B cell (primary cell): ENCODE data around the gene RNFT2. TPM values are rescaled to one million over a fixed set of nuclear protein-coding genes. Genes with fewer than 3 reads are reported as not detected.

Experiments
- ATAC-seq: fragments of 200-7000 bp; cut with Tn5 transposase; one replicate; pipeline ENCODE4 v1.10.0; 2021; ENCODE audit warnings: low read depth, mild to moderate bottlenecking, moderate number of reproducible peaks, moderate library complexity
- CTCF ChIA-PET: fragments of 350-600 bp; sonication (Branson Sonifier 250); formaldehyde crosslinking; loops from one replicate; lab custom pipeline; 2021; ENCODE audit warnings: antibody characterized with exemption, inconsistent platforms; lab: Charles Lee
- POLR2A ChIA-PET: fragments of 350-600 bp; sonication (Branson Sonifier 250); formaldehyde crosslinking; loops from one replicate; lab custom pipeline; 2021; ENCODE audit warnings: antibody characterized with exemption; lab: Charles Lee
- DNase-seq: peaks from one replicate; pipeline ENCODE4 v3.0.0; 2013
- H2AFZ ChIP-seq: 2 replicates; pipeline ENCODE4 v1.6.1; 2012; ENCODE audit warnings: mild to moderate bottlenecking, low read depth, low read length; ENCODE audit not compliant: insufficient read depth, poor library complexity, severe bottlenecking
- H3K27ac ChIP-seq, 2 donors: 1 replicate in 1 of 2; 2 replicates in 1 of 2; pipeline ENCODE4 v1.5.1; 2012 to 2013; ENCODE audit warnings: low read length in 2 of 2, mild to moderate bottlenecking in 2 of 2, moderate library complexity in 1 of 2
- H3K27me3 ChIP-seq, 4 experiments: fragments of 200-600 bp in 1 of 4; sonication (generic) in 1 of 4; replicated peaks in 1 of 4; 1 replicate in 2 of 4; 2 replicates in 2 of 4; pipeline versions ENCODE4 v1.6.1 to v1.7.0; 2013 to 2016; ENCODE audit warnings: low read length in 3 of 4, mild to moderate bottlenecking in 2 of 4, mixed read lengths in 1 of 4, moderate library complexity in 1 of 4; ENCODE audit not compliant: insufficient read depth in 4 of 4, control insufficient read depth in 3 of 4; ENCODE audit errors: control extremely low read depth in 1 of 4
- H3K36me3 ChIP-seq, 2 experiments: replicated peaks in 1 of 2; 1 replicate in 1 of 2; 2 replicates in 1 of 2; pipeline versions ENCODE4 v1.6.1 to v1.7.1; 2013; ENCODE audit warnings: low read length in 1 of 2; ENCODE audit not compliant: insufficient read depth in 2 of 2, control insufficient read depth in 1 of 2; ENCODE audit errors: control extremely low read depth in 1 of 2, extremely low read depth in 1 of 2
- H3K4me1 ChIP-seq, 2 donors: fragments of 200-600 bp in 1 of 2; sonication (generic) in 1 of 2; 1 replicate in 1 of 2; 2 replicates in 1 of 2; pipeline versions ENCODE4 v1.5.1 to v1.6.1; 2013 to 2017; ENCODE audit warnings: low read length in 2 of 2; ENCODE audit not compliant: control insufficient read depth in 2 of 2, insufficient read depth in 2 of 2
- H3K4me2 ChIP-seq: replicated peaks from 2 replicates; pipeline ENCODE3; 2012; ENCODE audit warnings: mild to moderate bottlenecking, low read depth, low read length; ENCODE audit not compliant: poor library complexity, severe bottlenecking
- H3K4me3 ChIP-seq, 5 experiments: fragments of 200-600 bp in 1 of 5; sonication (generic) in 1 of 5; 1 replicate in 3 of 5; 2 replicates in 2 of 5; pipeline versions ENCODE4 v1.5.1 to v1.7.0; 2011 to 2016; ENCODE audit warnings: low read length in 4 of 5, mild to moderate bottlenecking in 4 of 5, low read depth in 2 of 5, control low read depth in 1 of 5, moderate library complexity in 1 of 5; ENCODE audit not compliant: insufficient read depth in 1 of 5; ENCODE audit errors: control extremely low read depth in 1 of 5, extremely low read depth in 1 of 5
- H3K79me2 ChIP-seq: fragments of 200-600 bp; sonication (generic); one replicate; pipeline ENCODE4 v1.6.0; 2016; ENCODE audit warnings: low read length; ENCODE audit not compliant: control insufficient read depth, insufficient read depth
- H3K9ac ChIP-seq: fragments of 200-600 bp; sonication (generic); 2 replicates; pipeline ENCODE4 v1.6.1; 2017; ENCODE audit warnings: mild to moderate bottlenecking, low read length, moderate library complexity
- H3K9me3 ChIP-seq, 3 donors: one replicate each; pipeline versions ENCODE4 v1.6.1 to v1.7.1; 2013; ENCODE audit warnings: low read length in 2 of 3; ENCODE audit not compliant: control insufficient read depth in 2 of 3, insufficient read depth in 1 of 3; ENCODE audit errors: control extremely low read depth in 1 of 3
- H4K20me1 ChIP-seq: 2 replicates; pipeline ENCODE4 v1.6.0; 2012; ENCODE audit warnings: mild to moderate bottlenecking, low read length; ENCODE audit not compliant: insufficient read depth, control insufficient read depth, poor library complexity, severe bottlenecking
- H3K27ac Mint-ChIP-seq: one replicate; pipeline ENCODE4 v1.8.0; 2021; ENCODE audit warnings: mixed read lengths
- H3K27me3 Mint-ChIP-seq: one replicate; pipeline ENCODE4 v1.8.0; 2021; ENCODE audit warnings: mixed read lengths
- H3K4me1 Mint-ChIP-seq: one replicate; pipeline ENCODE4 v1.8.0; 2021; ENCODE audit warnings: mixed read lengths
- H3K4me3 Mint-ChIP-seq: one replicate; pipeline ENCODE4 v1.8.0; 2021; ENCODE audit warnings: mixed read lengths
- H3K9me3 Mint-ChIP-seq: one replicate; pipeline ENCODE4 v1.8.0; 2022; ENCODE audit warnings: mixed read lengths; ENCODE audit not compliant: insufficient read depth
- EZH2 ChIP-seq: IDR thresholded peaks from 2 replicates; pipeline ENCODE4 v1.6.1; 2012; ENCODE audit warnings: borderline replicate concordance, low read depth, mild to moderate bottlenecking, moderate library complexity, low read length; ENCODE audit not compliant: insufficient read depth, poor library complexity, severe bottlenecking
- WGBS: methylation state at CpG from one replicate; pipeline ENCODE4 v1.1.5; 2013; ENCODE audit warnings: missing lambda C conversion rate; ENCODE audit not compliant: insufficient coverage; 5-methylcytosine and 5-hydroxymethylcytosine counted together
- intact Hi-C: fragments of 100-400 bp; cut with micrococcal nuclease; formaldehyde crosslinking; loops from one replicate; pipeline ENCODE4 v1.10.0; 2022
- polyA plus RNA-seq: library from polyadenylated mRNA; depleted of rRNA; stranded (reverse); fragments of >200 nt; gene quantifications from 2 replicates; pipeline ENCODE4 v1.2.3, GENCODE V29; 2012
- total RNA-seq, 2 donors: library from RNA; stranded (reverse); fragments of 120-200 nt in 1 of 2; gene quantifications; 1 replicate in 1 of 2; 2 replicates in 1 of 2; pipeline versions ENCODE4 v1.2.3 to v1.2.4, GENCODE V29; 2013 to 2022
- TF ChIP-seq, protein P1 (sequence below): fragments of 200-600 bp; IDR thresholded peaks from one replicate; pipeline ENCODE4 v1.8.0; 2022; ENCODE audit warnings: antibody characterized with exemption, mild to moderate bottlenecking

Gene RNFT2
- total and polyA plus RNA-seq, 2 donors (not counting 1 experiment from before 2014, with no cell fraction given), result 5.2 to 18.2 TPM

GRCh38 chr12:116803013-116803736 is 65.1 kb downstream of the RNFT2 start:
- ChIA-PET CTCF (interaction anchor here (1.8 kb wide), 1 partner anchor 13 kb away, joined by 6 read pairs; no protein-coding TSS in a partner anchor), POLR2A (interaction anchor here (0.9 to 2.1 kb wide), 5 partner anchors 13 to 78 kb away, joined by 5 to 9 read pairs (median 5); partner anchors contain the start of gene HRK)
- Histone ChIP-seq H3K79me2 (no peaks in the 10 kb centered on the region), H3K4me1 (peaks cover 33 to 46% of the 10 kb centered on the region in 2 donors), H3K27me3 (no peaks in the 10 kb centered on the region), H3K9me3 (peaks cover 4 to 30% (median 22%) of the 10 kb centered on the region in 3 donors), H3K36me3 (peaks cover 0 to 5% of the 10 kb centered on the region in 2 experiments), H3K9ac (peak overlapping the region; percentile 26), H2AFZ (no peak overlapping the region), H3K27ac (peak overlapping the region; percentile 92 to 93), H3K4me3 (peak overlapping the region in 1 of 5 experiments; percentile 22), H4K20me1 (no peaks in the 10 kb centered on the region), H3K4me2 (peak overlapping the region; percentile 60)
- DNase-seq (peak; percentile 80), ATAC-seq (peak; percentile 85)
- Mint-ChIP-seq H3K4me1 (peaks cover 51% of the 10 kb centered on the region), H3K9me3 (peaks cover 7% of the 10 kb centered on the region), H3K4me3 (peak overlapping the region; percentile 59), H3K27ac (peak overlapping the region; percentile 95), H3K27me3 (no peaks in the 10 kb centered on the region)
- WGBS, result 0% methylated on average over 1 of the region's 7 CpGs
- intact Hi-C loops, result loop anchor here (1.0 to 5.0 kb wide), 4 partner anchors 16 to 78 kb away; partner anchors contain the start of genes HRK, RNFT2 and SPRING1
- TF ChIP-seq, protein P1, sequence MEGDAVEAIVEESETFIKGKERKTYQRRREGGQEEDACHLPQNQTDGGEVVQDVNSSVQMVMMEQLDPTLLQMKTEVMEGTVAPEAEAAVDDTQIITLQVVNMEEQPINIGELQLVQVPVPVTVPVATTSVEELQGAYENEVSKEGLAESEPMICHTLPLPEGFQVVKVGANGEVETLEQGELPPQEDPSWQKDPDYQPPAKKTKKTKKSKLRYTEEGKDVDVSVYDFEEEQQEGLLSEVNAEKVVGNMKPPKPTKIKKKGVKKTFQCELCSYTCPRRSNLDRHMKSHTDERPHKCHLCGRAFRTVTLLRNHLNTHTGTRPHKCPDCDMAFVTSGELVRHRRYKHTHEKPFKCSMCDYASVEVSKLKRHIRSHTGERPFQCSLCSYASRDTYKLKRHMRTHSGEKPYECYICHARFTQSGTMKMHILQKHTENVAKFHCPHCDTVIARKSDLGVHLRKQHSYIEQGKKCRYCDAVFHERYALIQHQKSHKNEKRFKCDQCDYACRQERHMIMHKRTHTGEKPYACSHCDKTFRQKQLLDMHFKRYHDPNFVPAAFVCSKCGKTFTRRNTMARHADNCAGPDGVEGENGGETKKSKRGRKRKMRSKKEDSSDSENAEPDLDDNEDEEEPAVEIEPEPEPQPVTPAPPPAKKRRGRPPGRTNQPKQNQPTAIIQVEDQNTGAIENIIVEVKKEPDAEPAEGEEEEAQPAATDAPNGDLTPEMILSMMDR, result no peak
- no peak for TF ChIP-seq EZH2
